Measurements from ENCODE around the gene LSM7. TPM values are rescaled to one million over a fixed set of nuclear protein-coding genes. Genes with fewer than 3 reads are reported as not detected.
"Not testable (repeated sequence)": the region's sequence is repeated elsewhere in the genome, so short reads cannot be mapped to it uniquely, and the experiment has no call there.

Gene LSM7
- total RNA-seq, 4 donors from 2014 or later, result 59.8 to 152 (median 109) TPM

DNA sequence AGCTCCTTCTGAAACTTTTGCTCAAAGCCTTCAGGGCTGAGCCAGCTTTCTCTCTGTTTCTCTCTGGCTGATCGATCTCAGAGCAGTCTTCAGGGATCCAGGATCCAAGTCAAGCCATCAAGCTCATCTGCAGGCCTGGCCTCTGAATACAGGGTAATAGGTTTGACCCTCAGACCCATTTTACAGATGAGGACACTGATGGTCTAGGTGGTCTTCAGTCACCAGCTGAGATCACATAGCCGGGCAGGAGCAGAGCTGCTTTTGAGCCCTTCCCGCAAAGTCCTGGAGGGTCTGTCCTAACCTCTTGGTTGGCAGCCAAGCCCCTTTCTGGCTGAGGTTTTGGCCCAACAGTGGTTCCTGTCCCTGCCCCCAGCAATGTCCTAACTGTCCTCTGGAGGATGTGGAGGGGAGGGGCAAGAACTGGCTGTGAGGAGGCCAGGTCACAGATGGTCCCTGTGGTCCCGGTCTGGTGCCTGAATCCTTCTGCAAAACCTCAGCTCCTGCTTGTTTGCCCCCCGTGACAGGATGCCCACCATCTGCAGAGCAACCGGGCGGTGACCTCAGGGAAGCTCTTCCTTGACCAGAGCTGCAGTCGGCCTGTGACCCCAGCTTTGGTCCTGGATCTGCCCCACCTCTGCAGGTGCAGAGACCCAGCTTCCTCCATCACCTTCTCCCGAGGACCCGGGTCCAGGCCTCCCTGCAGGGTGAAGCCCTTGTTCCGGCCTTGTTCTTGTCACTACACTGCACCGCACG lies 40.6 kb downstream of the LSM7 start:
- Histone ChIP-seq H3K36me3 (no peaks in the 10 kb centered on the region), H3K4me3 (no peak overlapping the region), H3K27ac (peak overlapping the region in 1 of 4 donors; percentile 97), H3K27me3 (peaks cover 0 to 28% of the 10 kb centered on the region in 2 donors), H3K9me3 (no peaks in the 10 kb centered on the region), H3K4me1 (peaks cover 0 to 38% (median 25%) of the 10 kb centered on the region in 4 donors)
- TF ChIP-seq, protein P1, sequence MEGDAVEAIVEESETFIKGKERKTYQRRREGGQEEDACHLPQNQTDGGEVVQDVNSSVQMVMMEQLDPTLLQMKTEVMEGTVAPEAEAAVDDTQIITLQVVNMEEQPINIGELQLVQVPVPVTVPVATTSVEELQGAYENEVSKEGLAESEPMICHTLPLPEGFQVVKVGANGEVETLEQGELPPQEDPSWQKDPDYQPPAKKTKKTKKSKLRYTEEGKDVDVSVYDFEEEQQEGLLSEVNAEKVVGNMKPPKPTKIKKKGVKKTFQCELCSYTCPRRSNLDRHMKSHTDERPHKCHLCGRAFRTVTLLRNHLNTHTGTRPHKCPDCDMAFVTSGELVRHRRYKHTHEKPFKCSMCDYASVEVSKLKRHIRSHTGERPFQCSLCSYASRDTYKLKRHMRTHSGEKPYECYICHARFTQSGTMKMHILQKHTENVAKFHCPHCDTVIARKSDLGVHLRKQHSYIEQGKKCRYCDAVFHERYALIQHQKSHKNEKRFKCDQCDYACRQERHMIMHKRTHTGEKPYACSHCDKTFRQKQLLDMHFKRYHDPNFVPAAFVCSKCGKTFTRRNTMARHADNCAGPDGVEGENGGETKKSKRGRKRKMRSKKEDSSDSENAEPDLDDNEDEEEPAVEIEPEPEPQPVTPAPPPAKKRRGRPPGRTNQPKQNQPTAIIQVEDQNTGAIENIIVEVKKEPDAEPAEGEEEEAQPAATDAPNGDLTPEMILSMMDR (IDR thresholded peaks at IDR 0.05), result no peak
- no peak for TF ChIP-seq POLR2A (IDR thresholded peaks at IDR 0.05)
- DNase-seq, result no peak

DNA sequence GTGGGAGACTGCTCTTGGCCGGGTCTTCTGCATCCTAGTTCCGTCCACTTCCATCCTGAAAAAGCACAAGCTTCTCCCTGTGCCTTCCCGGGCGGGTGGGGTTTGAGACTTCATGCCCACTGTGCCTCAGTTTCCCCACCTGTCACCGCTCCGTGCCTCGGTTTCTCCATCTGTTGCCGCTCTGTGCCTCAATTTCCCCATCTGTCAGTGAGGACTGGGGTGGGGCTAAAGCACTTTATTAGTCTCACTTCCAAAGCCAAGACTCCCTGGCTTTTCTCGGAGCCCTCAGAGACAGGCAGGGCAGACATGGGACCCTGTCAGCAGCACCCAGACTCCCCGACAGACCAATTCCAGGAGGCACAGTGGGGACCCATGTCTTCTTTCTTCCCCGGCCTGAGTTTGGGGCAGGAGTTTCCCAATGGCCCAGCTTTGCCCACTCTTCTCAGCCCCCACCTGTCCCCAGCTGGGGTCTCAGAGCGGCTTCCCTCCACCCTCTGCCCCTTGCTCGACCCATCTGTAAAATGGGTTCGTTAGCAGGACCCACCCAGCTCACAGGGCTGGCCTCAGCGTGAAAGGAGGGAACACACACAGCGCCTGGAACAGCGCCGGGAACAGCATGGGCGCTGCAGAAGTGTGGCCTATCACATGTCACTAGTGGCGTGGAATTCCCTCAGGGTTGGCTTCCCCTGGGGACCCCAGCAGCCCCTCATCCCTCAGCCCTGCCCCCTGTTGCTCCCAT lies 41.8 kb downstream of the LSM7 start:
- Histone ChIP-seq H3K36me3 (no peaks in the 10 kb centered on the region), H3K4me1 (peaks cover 0 to 45% (median 25%) of the 10 kb centered on the region in 4 donors), H3K27me3 (peaks cover 0 to 26% of the 10 kb centered on the region in 2 donors), H3K27ac (peak overlapping the region in 1 of 4 donors; percentile 97), H3K4me3 (no peak overlapping the region), H3K9me3 (no peaks in the 10 kb centered on the region)
- no peak for DNase-seq
- TF ChIP-seq, protein P1 (IDR thresholded peaks at IDR 0.05), result no peak
- TF ChIP-seq POLR2A (IDR thresholded peaks at IDR 0.05), result no peak

DNA sequence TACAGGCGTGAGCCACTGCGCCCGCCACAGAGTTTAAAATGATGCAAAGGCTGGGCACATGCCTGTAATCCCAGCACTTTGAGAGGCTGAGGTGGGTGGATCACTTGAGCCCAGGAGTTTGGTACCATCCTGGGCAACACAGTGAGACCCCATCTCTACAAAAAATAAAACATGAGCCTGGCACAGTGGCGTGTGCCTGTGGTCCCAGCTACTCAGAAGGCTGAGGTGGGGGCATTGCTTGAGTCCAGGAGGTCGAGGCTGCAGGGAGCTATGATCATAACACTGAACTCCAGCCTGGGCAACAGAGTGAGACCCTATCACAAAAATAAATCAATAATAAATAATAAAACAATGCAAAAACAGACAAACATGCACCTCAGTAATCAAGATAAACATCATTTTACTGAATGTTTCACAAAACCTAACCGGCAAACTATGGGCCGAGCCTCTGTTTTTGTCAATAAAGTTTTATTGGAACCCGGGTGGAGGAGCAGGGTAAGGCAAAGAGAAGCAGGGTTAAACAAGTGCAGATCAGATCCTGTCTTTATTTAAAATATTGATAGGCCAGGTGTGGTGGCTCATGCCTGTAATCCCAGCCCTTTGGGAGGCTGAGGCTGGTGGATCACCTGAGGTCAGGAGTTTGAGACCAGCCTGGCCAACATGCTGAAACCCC lies 44.4 kb downstream of the LSM7 start:
- Histone ChIP-seq H3K36me3 (no peaks in the 10 kb centered on the region), H3K9me3 (no peaks in the 10 kb centered on the region), H3K27ac (no peak overlapping the region), H3K27me3 (no peaks in the 10 kb centered on the region), H3K4me3 (no peak overlapping the region), H3K4me1 (peaks cover 0 to 36% (median 10%) of the 10 kb centered on the region in 4 donors)
- no peak for DNase-seq
- no peak for TF ChIP-seq POLR2A (IDR thresholded peaks at IDR 0.05)
- TF ChIP-seq, protein P1 (IDR thresholded peaks at IDR 0.05), result no peak

DNA sequence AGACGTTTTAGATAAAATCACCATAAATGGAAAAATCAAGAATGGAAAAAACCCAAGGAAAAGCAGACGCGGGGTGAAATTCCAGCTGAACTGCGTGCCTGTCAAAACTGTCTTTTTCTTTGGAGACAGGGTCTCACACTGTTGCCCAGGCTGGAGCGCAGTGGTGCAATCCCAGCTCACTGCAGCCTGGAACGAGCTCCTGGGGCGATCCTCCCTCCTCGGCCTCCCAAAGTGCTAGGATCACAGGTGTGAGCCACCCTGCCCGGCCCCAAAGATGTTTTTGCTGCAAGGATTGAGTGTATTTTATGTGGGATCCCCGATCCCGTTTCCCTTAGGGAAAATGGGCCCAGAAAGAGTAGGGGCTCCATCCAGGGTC lies 45.5 kb downstream of the LSM7 start:
- no peaks in the 10 kb centered on the region for H3K27me3 ChIP-seq
- TF ChIP-seq POLR2A (IDR thresholded peaks at IDR 0.05), result no peak
- TF ChIP-seq, protein P1 (IDR thresholded peaks at IDR 0.05), result no peak
- H3K27ac ChIP-seq, result peak overlapping the region in 2 of 4 donors; percentile 52 to 64
- H3K36me3 ChIP-seq, result no peaks in the 10 kb centered on the region
- H3K4me3 ChIP-seq, result peak overlapping the region in 1 of 4 donors; percentile 40
- peaks cover 0 to 24% (median 3%) of the 10 kb centered on the region in 4 donors for H3K4me1 ChIP-seq
- DNase-seq, result no peak
- no peaks in the 10 kb centered on the region for H3K9me3 ChIP-seq

DNA sequence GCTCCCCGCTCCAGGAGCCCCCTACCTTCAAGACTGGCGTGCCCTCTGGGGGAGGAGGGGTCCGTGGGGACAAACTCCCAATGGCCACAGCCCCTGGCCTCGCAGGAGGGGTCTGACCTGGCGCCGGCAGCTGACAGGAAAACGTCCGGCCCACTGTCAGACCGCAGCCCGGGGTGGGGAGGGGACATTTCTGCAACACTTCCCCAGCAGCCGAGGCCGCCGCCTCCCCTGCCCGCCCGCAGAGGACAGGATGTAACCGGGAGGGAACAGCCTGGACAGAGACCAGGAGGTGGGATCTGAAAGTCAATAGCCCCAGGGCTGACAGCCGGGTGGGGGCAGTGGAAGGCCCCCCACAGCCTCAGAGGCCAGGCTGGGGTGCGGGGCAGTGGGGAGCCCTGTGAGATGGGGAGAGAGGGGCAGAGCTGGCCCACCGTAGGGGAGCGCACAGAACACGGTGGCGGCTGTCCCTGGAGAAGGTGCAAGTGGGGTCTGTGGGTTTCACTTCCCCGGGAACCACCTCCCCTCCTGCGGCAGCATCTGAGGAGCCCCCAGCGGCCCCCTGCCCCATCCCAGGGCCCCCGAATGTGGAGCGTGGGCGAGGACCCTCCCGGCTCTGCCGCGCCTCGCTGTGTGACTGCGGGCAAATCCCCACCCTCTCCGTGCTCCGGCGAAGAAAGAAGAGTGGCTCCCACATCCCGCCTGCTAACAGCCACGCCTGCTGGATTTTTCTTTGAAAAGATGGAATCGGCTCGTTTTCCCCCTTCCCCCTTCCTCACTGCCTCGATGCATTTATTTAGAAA lies 46.1 kb downstream of the LSM7 start, which contains the start of gene PEAK3:
Gene PEAK3 (minus strand): TSS at position 114 of the 800 bp plus-strand sequence. CDS start 1,244 bp downstream, outside the sequence.
- TF ChIP-seq, protein P1 (IDR thresholded peaks at IDR 0.05), result no peak
- TF ChIP-seq POLR2A (IDR thresholded peaks at IDR 0.05), result no peak
- Histone ChIP-seq H3K36me3 (no peaks in the 10 kb centered on the region), H3K27me3 (no peaks in the 10 kb centered on the region), H3K27ac (peak within 1 kb of the TSS; percentile 52 to 80 (median 58)), H3K4me1 (peaks cover 0 to 24% (median 3%) of the 10 kb centered on the region in 4 donors), H3K9me3 (no peaks in the 10 kb centered on the region), H3K4me3 (peak within 1 kb of the TSS; percentile 19 to 49 (median 43))
- peak; percentile 75 to 94 (median 91) for DNase-seq

DNA sequence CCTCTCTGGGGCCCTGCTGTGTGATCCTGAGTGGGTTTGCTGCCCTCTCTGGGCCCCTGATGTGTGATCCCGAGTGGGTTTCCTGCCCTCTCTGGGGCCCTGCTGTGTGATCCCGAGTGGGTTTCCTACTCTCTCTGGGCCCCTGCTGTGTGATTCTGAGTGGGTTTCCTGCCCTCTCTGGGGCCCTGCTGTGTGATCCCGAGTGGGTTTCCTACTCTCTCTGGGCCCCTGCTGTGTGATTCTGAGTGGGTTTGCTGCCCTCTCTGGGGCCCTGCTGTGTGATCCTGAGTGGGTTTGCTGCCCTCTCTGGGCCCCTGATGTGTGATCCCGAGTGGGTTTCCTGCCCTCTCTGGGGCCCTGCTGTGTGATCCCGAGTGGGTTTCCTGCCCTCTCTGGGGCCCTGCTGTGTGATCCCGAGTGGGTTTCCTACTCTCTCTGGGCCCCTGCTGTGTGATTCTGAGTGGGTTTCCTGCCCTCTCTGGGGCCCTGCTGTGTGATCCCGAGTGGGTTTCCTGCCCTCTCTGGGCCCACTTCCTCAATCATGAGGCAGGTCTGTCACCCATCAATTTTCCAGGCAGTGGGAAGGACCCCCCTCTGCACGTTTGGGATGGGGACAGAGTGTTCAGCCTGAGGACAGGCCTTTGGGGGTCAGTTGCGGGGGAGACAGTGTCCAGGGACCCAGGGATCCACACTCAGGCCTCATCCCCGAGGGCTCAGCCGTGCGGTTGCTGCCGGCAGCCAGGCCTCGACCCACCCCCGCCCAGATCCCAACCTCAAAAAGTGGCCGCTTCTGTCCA lies 46.9 kb downstream of the LSM7 start:
- peaks cover 0 to 24% (median 5%) of the 10 kb centered on the region in 4 donors for H3K4me1 ChIP-seq
- not testable (repeated sequence) for DNase-seq, H3K27me3 ChIP-seq, H3K9me3 ChIP-seq, H3K36me3 ChIP-seq
- H3K27ac ChIP-seq, result peak overlapping the region; percentile 52 to 80 (median 58)
- peak overlapping the region; percentile 19 to 49 (median 43) for H3K4me3 ChIP-seq
